Measurements from ENCODE around the gene FOXO3. TPM values are rescaled to one million over a fixed set of nuclear protein-coding genes. Genes with fewer than 3 reads are reported as not detected.

The FOXO3 gene
- total RNA-seq, 4 donors from 2014 or later, result 110 to 176 (median 139) TPM

GRCh38 chr6:108562503-108562993 is 1.8 kb downstream of the FOXO3 start:
- DNase-seq (ENCODE audit: low spot score in 2 of 2), result peak; percentile 75 to 92
- WGBS, 2 donors, result 22 to 33% methylated on average over 17 of the region's 17 CpGs
- no peak for TF ChIP-seq CTCF (IDR thresholded peaks at IDR 0.05)
- TF ChIP-seq POLR2A (IDR thresholded peaks at IDR 0.05), result no peak
- peak overlapping the region; percentile 70 for H3K4me3 ChIP-seq (ENCODE audit: low read depth, poor library complexity, severe bottlenecking)
- intact Hi-C loops (cut with DNase I; ENCODE audit: low total_unique reads), result no loop called here

- no peak for DNase-seq (ENCODE audit: low spot score in 2 of 2)
- TF ChIP-seq CTCF (IDR thresholded peaks at IDR 0.05) (no peak), POLR2A (IDR thresholded peaks at IDR 0.05) (no peak)
- H3K4me3 ChIP-seq (ENCODE audit: low read depth, poor library complexity, severe bottlenecking), result no peak overlapping the region
- intact Hi-C loops (cut with DNase I; ENCODE audit: low total_unique reads), result no loop called here
- 90% methylated on average over 8 of the region's 8 CpGs for WGBS, 2 donors
These were observed 2.6 kb downstream of the FOXO3 start for GRCh38 chr6:108563292-108563691.

- WGBS, 2 donors, result 22 to 31% methylated on average over 3 of the region's 3 CpGs
- TF ChIP-seq CTCF (IDR thresholded peaks at IDR 0.05) (no peak), POLR2A (IDR thresholded peaks at IDR 0.05) (no peak)
- no peak overlapping the region for H3K4me3 ChIP-seq (ENCODE audit: low read depth, poor library complexity, severe bottlenecking)
- DNase-seq (ENCODE audit: low spot score in 2 of 2), result no peak
- intact Hi-C loops (cut with DNase I; ENCODE audit: low total_unique reads), result no loop called here
These were observed 3.5 kb downstream of the FOXO3 start for GRCh38 chr6:108564178-108564577.

- 35 to 42% methylated on average over 4 of the region's 4 CpGs for WGBS, 2 donors
- no peak for DNase-seq (ENCODE audit: low spot score in 2 of 2)
- H3K4me3 ChIP-seq (ENCODE audit: low read depth, poor library complexity, severe bottlenecking), result no peak overlapping the region
- TF ChIP-seq CTCF (IDR thresholded peaks at IDR 0.05), result no peak
- no peak for TF ChIP-seq POLR2A (IDR thresholded peaks at IDR 0.05)
- intact Hi-C loops (cut with DNase I; ENCODE audit: low total_unique reads), result no loop called here
These were observed 4.5 kb downstream of the FOXO3 start for GRCh38 chr6:108565091-108565766.

- 2% methylated on average over 4 of the region's 4 CpGs for WGBS, 2 donors
- intact Hi-C loops (cut with DNase I; ENCODE audit: low total_unique reads), result no loop called here
- TF ChIP-seq CTCF (IDR thresholded peaks at IDR 0.05) (no peak), POLR2A (IDR thresholded peaks at IDR 0.05) (no peak)
- H3K4me3 ChIP-seq (ENCODE audit: low read depth, poor library complexity, severe bottlenecking), result no peak overlapping the region
- peak; percentile 88 to 89 for DNase-seq (ENCODE audit: low spot score in 2 of 2)
These were observed 5.2 kb downstream of the FOXO3 start for GRCh38 chr6:108565893-108566292.

- intact Hi-C loops (cut with DNase I; ENCODE audit: low total_unique reads), result no loop called here
- no peak overlapping the region for H3K4me3 ChIP-seq (ENCODE audit: low read depth, poor library complexity, severe bottlenecking)
These were observed 5.7 kb downstream of the FOXO3 start for GRCh38 chr6:108566406-108566805.

More at GRCh38 chr6:108566406-108566805, 5.7 kb downstream of the FOXO3 start:
- TF ChIP-seq POLR2A (IDR thresholded peaks at IDR 0.05), result no peak
- no peak for TF ChIP-seq CTCF (IDR thresholded peaks at IDR 0.05)
- no peak for DNase-seq (ENCODE audit: low spot score in 2 of 2)

Measured in lower leg skin (tissue), 4 donors.